Measurements from ENCODE around the gene PARVB.

PARVB gene

GRCh38 chr22:44057401-44057987 lies 33.4 kb downstream of the PARVB start:
- H3K36me3 ChIP-seq = no peaks in the 10 kb centered on the region
- no peaks in the 10 kb centered on the region for H3K4me1 ChIP-seq (ENCODE audit: control insufficient read depth in 1 of 2, insufficient read depth in 1 of 2, low read depth in 1 of 2, low read length in 1 of 2)
- H3K27me3 ChIP-seq = no peaks in the 10 kb centered on the region
- no peak overlapping the region for H3K4me3 ChIP-seq (ENCODE audit: low read depth in 1 of 2, low read length in 1 of 2)
- TF ChIP-seq CTCF (IDR thresholded peaks at IDR 0.05) = no peak
- H3K27ac ChIP-seq = no peak overlapping the region
- H3K9me3 ChIP-seq = no peaks in the 10 kb centered on the region

- no peaks in the 10 kb centered on the region for H3K9me3 ChIP-seq
- peaks cover 5 to 9% of the 10 kb centered on the region in 2 experiments for H3K4me1 ChIP-seq (ENCODE audit: control insufficient read depth in 1 of 2, insufficient read depth in 1 of 2, low read depth in 1 of 2, low read length in 1 of 2)
- no peak overlapping the region for H3K27ac ChIP-seq
- no peak overlapping the region for H3K4me3 ChIP-seq (ENCODE audit: low read depth in 1 of 2, low read length in 1 of 2)
- TF ChIP-seq CTCF (IDR thresholded peaks at IDR 0.05) = no peak
- peaks cover 12% of the 10 kb centered on the region for H3K27me3 ChIP-seq
- H3K36me3 ChIP-seq = no peaks in the 10 kb centered on the region
These were observed 39.6 kb downstream of the PARVB start for GRCh38 chr22:44063462-44064371.

- Histone ChIP-seq H3K36me3 (no peaks in the 10 kb centered on the region), H3K27ac (no peak overlapping the region), H3K4me3 (ENCODE audit: low read depth in 1 of 2, low read length in 1 of 2) (no peak overlapping the region), H3K4me1 (ENCODE audit: control insufficient read depth in 1 of 2, insufficient read depth in 1 of 2, low read depth in 1 of 2, low read length in 1 of 2) (peaks cover 5 to 13% of the 10 kb centered on the region in 2 experiments), H3K9me3 (no peaks in the 10 kb centered on the region), H3K27me3 (peaks cover 23% of the 10 kb centered on the region)
- no peak for TF ChIP-seq CTCF (IDR thresholded peaks at IDR 0.05)
These were observed 42.9 kb downstream of the PARVB start for GRCh38 chr22:44067033-44067432.

GRCh38 chr22:44067901-44068300 lies 43.8 kb downstream of the PARVB start:
- H3K27ac ChIP-seq = no peak overlapping the region
- H3K4me3 ChIP-seq (ENCODE audit: low read depth in 1 of 2, low read length in 1 of 2) = no peak overlapping the region
- H3K4me1 ChIP-seq (ENCODE audit: control insufficient read depth in 1 of 2, insufficient read depth in 1 of 2, low read depth in 1 of 2, low read length in 1 of 2) = peaks cover 5 to 13% of the 10 kb centered on the region in 2 experiments
- no peak for TF ChIP-seq CTCF (IDR thresholded peaks at IDR 0.05)
- no peaks in the 10 kb centered on the region for H3K9me3 ChIP-seq
- H3K27me3 ChIP-seq = peaks cover 23% of the 10 kb centered on the region
- no peaks in the 10 kb centered on the region for H3K36me3 ChIP-seq

GRCh38 chr22:44068422-44069191 lies 44.5 kb downstream of the PARVB start:
- H3K4me1 ChIP-seq (ENCODE audit: control insufficient read depth in 1 of 2, insufficient read depth in 1 of 2, low read depth in 1 of 2, low read length in 1 of 2) = peaks cover 5 to 13% of the 10 kb centered on the region in 2 experiments
- H3K27me3 ChIP-seq = peaks cover 23% of the 10 kb centered on the region
- H3K4me3 ChIP-seq (ENCODE audit: low read depth in 1 of 2, low read length in 1 of 2) = no peak overlapping the region
- no peaks in the 10 kb centered on the region for H3K9me3 ChIP-seq
- H3K36me3 ChIP-seq = no peaks in the 10 kb centered on the region
- H3K27ac ChIP-seq = no peak overlapping the region
- no peak for TF ChIP-seq CTCF (IDR thresholded peaks at IDR 0.05)

Measured in neutrophil (primary cell).